ENCODE measurements around the gene BMP8B.

BMP8B gene

GRCh38 chr1:39753132-39754025 lies 35.3 kb downstream of the BMP8B start:
- no peak for TF ChIP-seq CTCF (IDR thresholded peaks at IDR 0.05; ENCODE audit: low read depth, low read length)
- in situ Hi-C loops (cut with HindIII; ENCODE audit: low sequenced_read_pairs), result no loop called here
- H3K4me3 ChIP-seq (ENCODE audit: low read depth, low read length), result no peak overlapping the region
- no peak for DNase-seq (ENCODE audit: low read depth, low spot score)

DNA sequence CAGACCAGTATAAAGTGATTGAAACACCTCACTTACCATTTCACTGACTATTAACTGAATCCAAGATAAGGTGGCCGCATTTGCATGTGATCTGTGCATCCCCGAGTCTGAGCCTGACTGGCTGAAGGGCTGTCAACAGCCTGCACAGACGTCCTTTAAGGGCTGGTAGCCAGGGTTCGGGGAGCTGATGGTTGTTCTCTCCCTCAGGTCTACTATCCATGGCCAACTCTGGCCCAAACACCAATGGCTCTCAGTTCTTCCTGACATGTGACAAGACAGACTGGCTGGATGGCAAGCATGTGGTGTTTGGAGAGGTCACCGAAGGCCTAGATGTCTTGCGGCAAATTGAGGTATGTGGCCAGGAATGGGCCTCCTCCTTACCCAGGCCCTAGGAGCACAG lies 36.0 kb downstream of the BMP8B start:
- no peak for TF ChIP-seq CTCF (IDR thresholded peaks at IDR 0.05; ENCODE audit: low read depth, low read length)
- no peak for DNase-seq (ENCODE audit: low read depth, low spot score)
- in situ Hi-C loops (cut with HindIII; ENCODE audit: low sequenced_read_pairs), result no loop called here
- H3K4me3 ChIP-seq (ENCODE audit: low read depth, low read length), result no peak overlapping the region

DNA sequence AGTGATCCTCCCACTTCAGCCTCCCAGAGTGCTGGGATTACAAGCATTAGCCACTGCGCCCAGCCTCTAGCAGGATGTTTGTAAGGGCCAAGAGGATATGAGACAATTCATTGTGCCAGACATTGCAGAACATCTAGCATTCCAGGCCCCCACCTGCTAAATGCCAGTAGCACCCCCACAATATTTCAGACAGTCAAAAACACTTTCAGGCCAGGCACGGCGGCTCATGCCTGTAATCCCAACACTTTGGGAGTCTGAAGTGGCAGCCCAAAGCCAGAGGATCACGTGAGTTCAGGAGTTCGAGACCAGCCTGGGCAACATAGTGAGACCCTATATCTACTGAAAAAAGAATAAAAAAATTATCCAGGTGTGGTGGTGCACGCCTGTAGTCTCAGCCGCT lies 37.1 kb downstream of the BMP8B start:
- in situ Hi-C loops (cut with HindIII; ENCODE audit: low sequenced_read_pairs), result no loop called here
- H3K4me3 ChIP-seq (ENCODE audit: low read depth, low read length), result no peak overlapping the region
- TF ChIP-seq CTCF (IDR thresholded peaks at IDR 0.05; ENCODE audit: low read depth, low read length), result no peak
- DNase-seq (ENCODE audit: low read depth, low spot score), result no peak

DNA sequence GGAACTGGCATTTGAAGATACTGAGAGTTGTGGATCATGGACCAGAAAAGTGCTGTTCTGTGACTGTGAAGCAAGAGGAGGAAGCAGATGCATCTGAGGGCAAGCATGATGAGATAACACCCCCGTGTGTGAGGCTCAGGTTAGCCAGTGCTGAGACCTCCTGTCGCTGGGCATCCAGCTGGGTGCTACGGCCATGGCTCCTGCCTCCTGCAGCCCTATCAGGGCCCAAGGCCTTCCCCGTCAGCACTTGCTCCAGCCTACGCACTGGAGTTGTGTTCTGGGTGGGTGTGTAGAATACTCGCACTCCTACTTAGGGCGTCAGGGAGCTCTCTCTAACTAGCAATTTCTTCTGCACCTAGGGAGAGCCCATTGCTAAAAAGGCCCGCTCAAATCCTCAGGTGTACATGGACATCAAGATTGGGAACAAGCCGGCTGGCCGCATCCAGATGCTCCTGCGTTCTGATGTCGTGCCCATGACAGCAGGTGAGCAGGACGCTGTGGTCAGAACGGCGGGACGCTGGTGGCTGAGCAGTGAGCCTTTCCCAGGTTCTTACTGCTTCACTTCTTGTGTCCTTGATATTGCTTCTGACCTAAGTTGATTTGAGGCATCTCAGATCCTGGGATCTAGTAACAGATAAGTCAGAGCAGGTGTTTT lies 43.5 kb downstream of the BMP8B start:
- in situ Hi-C loops (cut with HindIII; ENCODE audit: low sequenced_read_pairs), result no loop called here
- no peak overlapping the region for H3K4me3 ChIP-seq (ENCODE audit: low read depth, low read length)
- no peak for TF ChIP-seq CTCF (IDR thresholded peaks at IDR 0.05; ENCODE audit: low read depth, low read length)
- no peak for DNase-seq (ENCODE audit: low read depth, low spot score)

- TF ChIP-seq CTCF (IDR thresholded peaks at IDR 0.05; ENCODE audit: low read depth, low read length), result no peak
- in situ Hi-C loops (cut with HindIII; ENCODE audit: low sequenced_read_pairs), result no loop called here
- peak; percentile 90 for DNase-seq (ENCODE audit: low read depth, low spot score)
- H3K4me3 ChIP-seq (ENCODE audit: low read depth, low read length), result peak within 1 kb of the TSS; percentile 84
Measured at GRCh38 chr1:39738622-39739366, 49.9 kb downstream of the BMP8B start, which contains the start of gene PPIE. PPIE (plus strand) TSS chr1:39738882; CDS start chr1:39738901, 19 bp downstream.

GRCh38 chr1:39737546-39738169 lies 51.0 kb downstream of the BMP8B start:
- TF ChIP-seq CTCF (IDR thresholded peaks at IDR 0.05; ENCODE audit: low read depth, low read length), result no peak
- in situ Hi-C loops (cut with HindIII; ENCODE audit: low sequenced_read_pairs), result no loop called here
- H3K4me3 ChIP-seq (ENCODE audit: low read depth, low read length), result no peak overlapping the region
- peak; percentile 83 for DNase-seq (ENCODE audit: low read depth, low spot score)
